Myocyte (in vitro differentiated cells): ENCODE measurements around the gene CFAP53. TPM values are rescaled to one million over a fixed set of nuclear protein-coding genes. Genes with fewer than 3 reads are reported as not detected.
A peak's percentile ranks its signal among the peaks of the same experiment; 100 is the strongest.
"Not testable (repeated sequence)": the region's sequence is repeated elsewhere in the genome, so short reads cannot be mapped to it uniquely, and the experiment has no call there.

ENCODE experiments used
- DNase-seq: peaks from one replicate; pipeline ENCODE4 v3.0.0-alpha.2; 2012; ENCODE audit warnings: low read depth
- polyA plus RNA-seq: library from polyadenylated mRNA; unstranded; fragments of >200 nt; gene quantifications from one replicate; pipeline ENCODE4 v1.2.1, GENCODE V29; 2012; ENCODE audit warnings: missing spikeins
- total RNA-seq: library from RNA; depleted of rRNA; stranded (reverse); fragments of >200 nt; gene quantifications from 2 replicates; pipeline ENCODE4 v1.2.3, GENCODE V29; 2014

Gene CFAP53
- 0.10 and 0.27 TPM in 2 replicates for total RNA-seq
- 0.33 TPM for polyA plus RNA-seq

GRCh38 chr18:50266248-50266704 is at the start of gene CFAP53:
TSS of gene CFAP53 (minus strand) at chr18:50266495. CDS start at chr18:50266404, 91 bp downstream.
- peak; percentile 87 for DNase-seq

- DNase-seq, result no peak
These were observed 49.0 kb upstream of the CFAP53 start for GRCh38 chr18:50315100-50315871.

- no peak for DNase-seq
These were observed 47.7 kb upstream of the CFAP53 start for GRCh38 chr18:50313873-50314460.

- no peak for DNase-seq
These were observed 46.8 kb upstream of the CFAP53 start for GRCh38 chr18:50313031-50313607.

GRCh38 chr18:50312296-50313030 is 46.2 kb upstream of the CFAP53 start:
- no peak for DNase-seq

- DNase-seq, result no peak
These were observed 45.4 kb upstream of the CFAP53 start for GRCh38 chr18:50311650-50312049.

- DNase-seq, result no peak
These were observed 43.8 kb upstream of the CFAP53 start for GRCh38 chr18:50310080-50310479.

GRCh38 chr18:50308851-50309250 is 42.6 kb upstream of the CFAP53 start:
- not testable (repeated sequence) for DNase-seq

- DNase-seq, result peak; percentile 92
These were observed 41.6 kb upstream of the CFAP53 start for GRCh38 chr18:50307738-50308470.

- DNase-seq, result no peak
These were observed 41.1 kb upstream of the CFAP53 start for GRCh38 chr18:50307400-50307737.

GRCh38 chr18:50306944-50307343 is 40.6 kb upstream of the CFAP53 start:
- peak; percentile 51 for DNase-seq

GRCh38 chr18:50301074-50301473 is 34.8 kb upstream of the CFAP53 start:
- DNase-seq, result no peak

- no peak for DNase-seq
These were observed 33.5 kb upstream of the CFAP53 start for GRCh38 chr18:50299626-50300388.

- DNase-seq, result no peak
These were observed 32.4 kb upstream of the CFAP53 start for GRCh38 chr18:50298443-50299284.

- DNase-seq, result peak; percentile 50
These were observed 31.5 kb upstream of the CFAP53 start for GRCh38 chr18:50297621-50298442.

GRCh38 chr18:50293039-50293438 is 26.7 kb upstream of the CFAP53 start:
- DNase-seq, result no peak

- DNase-seq, result no peak
These were observed 22.8 kb upstream of the CFAP53 start for GRCh38 chr18:50289108-50289443.

- not testable (repeated sequence) for DNase-seq
These were observed 22.2 kb upstream of the CFAP53 start for GRCh38 chr18:50288348-50289107.
